HCT116 (cell line): ENCODE results near the gene PDE6D. TPM values are rescaled to one million over a fixed set of nuclear protein-coding genes. Genes with fewer than 3 reads are reported as not detected.

Experiments
- ATAC-seq: fragments of 200-7000 bp; cut with Tn5 transposase; 2 replicates; pipeline ENCODE4 v1.9.1; 2020; ENCODE audit warnings: mild to moderate bottlenecking, moderate library complexity
- BruUV-seq: library from RNA; stranded (reverse); fragments of 400-500 nt; replicated peaks from 2 replicates; lab custom pipeline; 2021; lab: Mats Ljungman, UMichigan
- CTCF ChIA-PET: fragments of 300-600 bp; sonication (Branson Sonifier 250); formaldehyde crosslinking; loops from one replicate; lab custom pipeline; 2021; ENCODE audit warnings: antibody characterized with exemption; lab: Charles Lee
- POLR2A ChIA-PET: fragments of 300-600, 350-600 bp; sonication (Branson Sonifier 250); formaldehyde crosslinking; loops from one replicate; lab custom pipeline; 2021; ENCODE audit warnings: antibody characterized with exemption; lab: Charles Lee
- RAD21 ChIA-PET, 2 experiments: fragments of 300-600 bp; sonication (Branson Sonifier 250); formaldehyde crosslinking; loops; one replicate each; lab custom pipeline; 2023; ENCODE audit warnings: low total read pairs in 2 of 2; ENCODE audit not compliant: uncharacterized antibody in 2 of 2, unreplicated experiment in 2 of 2, low non-redundant PET in 1 of 2; lab: Charles Lee
- DNase-seq: peaks from one replicate; pipeline ENCODE4 v3.0.0-alpha.2; 2010; ENCODE audit warnings: low read depth, low spot score
- H2AFZ ChIP-seq: fragments of 200-600 bp; shearing (Covaris generic), sonication (generic); 2 replicates; pipeline ENCODE4 v1.6.1; 2017; ENCODE audit warnings: low read depth, mixed run types, mixed read lengths, antibody characterized with exemption, low read length; ENCODE audit not compliant: poor library complexity, severe bottlenecking
- H3K27ac ChIP-seq: 2 replicates; pipeline ENCODE4 v1.5.1; 2012; ENCODE audit warnings: low read depth, low read length
- H3K27me3 ChIP-seq: fragments of 200-600 bp; sonication (generic); 2 replicates; pipeline ENCODE4 v1.6.1; 2016; ENCODE audit warnings: mixed run types, low read length, mixed read lengths; ENCODE audit not compliant: insufficient read depth
- H3K36me3 ChIP-seq, 2 experiments: fragments of 200-500 bp in 1 of 2; fragments of 200-600 bp in 1 of 2; sonication (Bioruptor generic) in 1 of 2; sonication (generic) in 1 of 2; 2 replicates each; pipeline versions ENCODE4 v1.5.1 to v1.6.1; 2014 to 2016; ENCODE audit warnings: low read length in 2 of 2, inconsistent platforms in 1 of 2, mixed read lengths in 1 of 2, mixed run types in 1 of 2; ENCODE audit not compliant: insufficient read depth in 2 of 2, control insufficient read depth in 1 of 2
- H3K4me1 ChIP-seq, 2 experiments: fragments of 200-600 bp in 1 of 2; sonication (generic) in 1 of 2; 2 replicates each; pipeline versions ENCODE4 v1.5.1 to v1.6.1; 2012 to 2017; ENCODE audit warnings: low read length in 2 of 2, inconsistent platforms in 1 of 2, mild to moderate bottlenecking in 1 of 2, mixed read lengths in 1 of 2, mixed run types in 1 of 2, moderate library complexity in 1 of 2; ENCODE audit not compliant: insufficient read depth in 2 of 2, control insufficient read depth in 1 of 2
- H3K4me2 ChIP-seq: fragments of 200-600 bp; sonication (generic); 2 replicates; pipeline ENCODE4 v1.6.1; 2017; ENCODE audit warnings: mixed run types, low read length, mixed read lengths
- H3K4me3 ChIP-seq, 2 experiments: fragments of 200-600 bp in 1 of 2; sonication (generic) in 1 of 2; replicated peaks in 1 of 2; 2 replicates each; pipeline ENCODE4 v1.5.1; 2011 to 2016; ENCODE audit warnings: low read length in 2 of 2, control low read depth in 1 of 2, low read depth in 1 of 2, mild to moderate bottlenecking in 1 of 2, mixed read lengths in 1 of 2, mixed run types in 1 of 2
- H3K79me2 ChIP-seq: fragments of 200-600 bp; sonication (generic); 2 replicates; pipeline ENCODE4 v1.6.1; 2017; ENCODE audit warnings: mild to moderate bottlenecking, mixed run types, low read length, moderate library complexity, mixed read lengths; ENCODE audit not compliant: insufficient read depth
- H3K9ac ChIP-seq: fragments of 200-600 bp; sonication (generic); 2 replicates; pipeline ENCODE4 v1.6.1; 2016; ENCODE audit warnings: low read length, mixed read lengths
- H3K9me2 ChIP-seq: fragments of 200-600 bp; sonication (generic), shearing (Covaris generic); 2 replicates; pipeline ENCODE4 v1.6.1; 2017; ENCODE audit warnings: mixed run types, mild to moderate bottlenecking, moderate library complexity; ENCODE audit not compliant: insufficient read depth
- H3K9me3 ChIP-seq, 2 experiments: fragments of 200-500 bp in 1 of 2; fragments of 200-600 bp in 1 of 2; sonication (Bioruptor generic) in 1 of 2; sonication (generic) in 1 of 2; 2 replicates each; pipeline ENCODE4 v1.6.1; 2014 to 2017; ENCODE audit warnings: low read length in 2 of 2, mixed read lengths in 2 of 2, inconsistent platforms in 1 of 2, low read depth in 1 of 2, mild to moderate bottlenecking in 1 of 2, mixed run types in 1 of 2, moderate library complexity in 1 of 2; ENCODE audit not compliant: control insufficient read depth in 1 of 2, insufficient read depth in 1 of 2
- H4K20me1 ChIP-seq: fragments of 200-600 bp; sonication (generic), shearing (Covaris generic); 2 replicates; pipeline ENCODE4 v1.6.1; 2017; ENCODE audit warnings: mixed run types, mild to moderate bottlenecking, moderate library complexity; ENCODE audit not compliant: insufficient read depth
- ATF3 ChIP-seq: IDR thresholded peaks from 2 replicates; pipeline ENCODE4 v1.6.1; 2012
- CBX3 ChIP-seq: IDR thresholded peaks from 2 replicates; pipeline ENCODE4 v1.6.1; 2012; ENCODE audit warnings: low read depth
- CEBPB ChIP-seq: IDR thresholded peaks from 2 replicates; pipeline ENCODE4 v1.6.1; 2012; ENCODE audit warnings: low read depth
- EGR1 ChIP-seq: IDR thresholded peaks from 2 replicates; pipeline ENCODE4 v1.6.1; 2012; ENCODE audit warnings: low read depth
- ELF1 ChIP-seq: IDR thresholded peaks from 2 replicates; pipeline ENCODE4 v1.6.1; 2012; ENCODE audit warnings: low read depth, borderline replicate concordance
- EZH2 ChIP-seq: fragments of 200-600 bp; sonication (generic); IDR thresholded peaks from 2 replicates; pipeline ENCODE4 v1.6.1; 2017; ENCODE audit warnings: antibody characterized with exemption, mixed run types
- JUND ChIP-seq: IDR thresholded peaks from 2 replicates; pipeline ENCODE4 v1.6.1; 2012
- MAX ChIP-seq: IDR thresholded peaks from 2 replicates; pipeline ENCODE4 v1.6.1; 2012
- POLR2AphosphoS5 ChIP-seq: IDR thresholded peaks from 2 replicates; pipeline ENCODE4 v1.6.1; 2011; ENCODE audit warnings: mild to moderate bottlenecking, low read depth, low read length, moderate library complexity
- RAD21 ChIP-seq: IDR thresholded peaks from 2 replicates; pipeline ENCODE4 v1.6.1; 2012; ENCODE audit warnings: low read depth, mild to moderate bottlenecking
- SP1 ChIP-seq: IDR thresholded peaks from 2 replicates; pipeline ENCODE4 v1.6.1; 2012; ENCODE audit warnings: low read depth
- SRF ChIP-seq: IDR thresholded peaks from 2 replicates; pipeline ENCODE4 v1.6.1; 2012; ENCODE audit warnings: low read depth
- TCF7L2 ChIP-seq: IDR thresholded peaks from 2 replicates; pipeline ENCODE4 v1.7.0; 2011; ENCODE audit warnings: borderline replicate concordance, inconsistent platforms; ENCODE audit not compliant: insufficient read depth, insufficient read length; ENCODE audit errors: extremely low read depth
- ZFX ChIP-seq: fragments of 450-650 bp; IDR thresholded peaks from 2 replicates; pipeline ENCODE4 v1.6.1; 2017
- ZNF274 ChIP-seq: fragments of 200-500 bp; sonication (Bioruptor generic); IDR thresholded peaks from 2 replicates; pipeline ENCODE4 v1.6.1; 2014; ENCODE audit warnings: mild to moderate bottlenecking, low read depth, low read length, inconsistent platforms
- intact Hi-C: fragments of 100-400 bp; cut with micrococcal nuclease; formaldehyde crosslinking; loops from 2 replicates; pipeline ENCODE4 v1.10.0; 2022
- total RNA-seq: library from RNA; stranded (reverse); gene quantifications from one replicate; pipeline ENCODE4 v1.2.1, GENCODE V29; 2021; ENCODE audit not compliant: unreplicated experiment
- TF ChIP-seq, protein P1 (sequence below), 3 experiments: fragments of 200-600 bp in 1 of 3; sonication (generic) in 1 of 3; IDR thresholded peaks in 2 of 3; conservative IDR thresholded peaks in 1 of 3; 2 replicates each; pipeline ENCODE4 v1.5.1; 2012 to 2017; ENCODE audit warnings: low read depth in 2 of 3, low read length in 2 of 3, antibody characterized with exemption in 1 of 3, borderline replicate concordance in 1 of 3, control low read depth in 1 of 3, mild to moderate bottlenecking in 1 of 3, mixed read lengths in 1 of 3, mixed run types in 1 of 3, moderate library complexity in 1 of 3; ENCODE audit not compliant: insufficient read depth in 1 of 3

PDE6D gene
- total RNA-seq, 1 experiment from 2014 or later = 26.6 TPM

DNA sequence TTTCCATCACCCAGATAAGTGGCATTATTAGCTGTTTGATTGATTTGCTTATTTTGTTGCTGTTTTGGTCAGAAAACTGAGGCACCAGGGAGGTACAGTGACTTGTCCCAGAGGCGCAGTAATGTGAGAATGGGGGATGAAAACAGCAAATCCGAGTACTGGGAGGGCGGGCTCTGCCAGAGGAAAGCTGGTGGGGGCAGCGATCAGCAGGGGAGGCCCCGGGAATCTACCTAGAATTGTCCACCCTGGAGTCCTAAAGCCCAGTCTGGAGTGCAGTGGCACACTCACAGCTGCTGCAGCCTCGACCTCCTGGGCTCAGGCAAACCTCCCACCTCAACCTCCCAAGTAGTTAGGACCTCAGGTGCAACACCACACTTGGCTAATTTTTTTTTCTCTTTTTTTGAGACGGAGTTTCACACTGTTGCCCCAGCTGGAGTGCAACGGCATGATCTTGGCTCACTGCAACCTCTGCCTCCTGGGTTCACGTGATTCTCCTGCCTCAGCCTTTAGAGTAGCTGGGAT, 89.8 kb downstream of the PDE6D start:
- Histone ChIP-seq H3K4me1 (peaks cover 13 to 37% of the 10 kb centered on the region in 2 experiments), H3K9me3 (no peaks in the 10 kb centered on the region), H3K27ac (no peak overlapping the region), H3K4me3 (no peak overlapping the region), H3K36me3 (no peaks in the 10 kb centered on the region), H3K4me2 (no peak overlapping the region), H2AFZ (no peak overlapping the region), H3K79me2 (no peaks in the 10 kb centered on the region), H4K20me1 (no peaks in the 10 kb centered on the region), H3K9me2 (no peaks in the 10 kb centered on the region), H3K27me3 (no peaks in the 10 kb centered on the region), H3K9ac (no peak overlapping the region)
- ChIA-PET CTCF (interaction anchor here (1.0 to 1.6 kb wide), 2 partner anchors 14 to 16 kb away, joined by 4 to 5 read pairs; no protein-coding TSS in a partner anchor), RAD21 (interaction anchor here in 1 of 2 experiments (0.6 to 1.1 kb wide), 2 partner anchors 17 to 438 kb away, joined by 3 to 4 read pairs; partner anchors contain the start of gene PTMA), POLR2A (interaction anchor here (1.0 kb wide), 1 partner anchor 9 kb away, joined by 3 read pairs; no protein-coding TSS in a partner anchor)
- ATAC-seq = no peak
- no peak for DNase-seq
- no TSS peak for BruUV-seq
- no peak for TF ChIP-seq CEBPB
- TF ChIP-seq JUND = no peak
- TF ChIP-seq RAD21 = no peak
- no peak for TF ChIP-seq MAX
- TF ChIP-seq CBX3 = no peak
- TF ChIP-seq EGR1 = no peak
- no peak for TF ChIP-seq TCF7L2
- intact Hi-C loops = no loop called here

GRCh38 chr2:231689124-231689893, 91.8 kb downstream of the PDE6D start:
- Histone ChIP-seq H3K9ac (no peak overlapping the region), H3K27me3 (no peaks in the 10 kb centered on the region), H3K9me3 (no peaks in the 10 kb centered on the region), H3K4me3 (no peak overlapping the region), H3K36me3 (no peaks in the 10 kb centered on the region), H3K27ac (no peak overlapping the region), H3K4me2 (no peak overlapping the region), H3K9me2 (no peaks in the 10 kb centered on the region), H2AFZ (no peak overlapping the region), H3K4me1 (peaks cover 22 to 43% of the 10 kb centered on the region in 2 experiments), H4K20me1 (no peaks in the 10 kb centered on the region), H3K79me2 (no peaks in the 10 kb centered on the region)
- RAD21 ChIA-PET = no interaction called here
- DNase-seq = no peak
- intact Hi-C loops = no loop called here
- POLR2A ChIA-PET = interaction anchor here (0.8 kb wide), 1 partner anchor 12 kb away, joined by 3 read pairs; no protein-coding TSS in a partner anchor
- CTCF ChIA-PET = interaction anchor here (1.2 to 1.8 kb wide), 2 partner anchors 12 to 16 kb away, joined by 4 to 5 read pairs; no protein-coding TSS in a partner anchor
- no peak for ATAC-seq
- no TSS peak for BruUV-seq
- TF ChIP-seq SP1 = no peak
- TF ChIP-seq ZFX = no peak
- no peak for TF ChIP-seq TCF7L2
- TF ChIP-seq ATF3 = no peak
- TF ChIP-seq, protein P1, sequence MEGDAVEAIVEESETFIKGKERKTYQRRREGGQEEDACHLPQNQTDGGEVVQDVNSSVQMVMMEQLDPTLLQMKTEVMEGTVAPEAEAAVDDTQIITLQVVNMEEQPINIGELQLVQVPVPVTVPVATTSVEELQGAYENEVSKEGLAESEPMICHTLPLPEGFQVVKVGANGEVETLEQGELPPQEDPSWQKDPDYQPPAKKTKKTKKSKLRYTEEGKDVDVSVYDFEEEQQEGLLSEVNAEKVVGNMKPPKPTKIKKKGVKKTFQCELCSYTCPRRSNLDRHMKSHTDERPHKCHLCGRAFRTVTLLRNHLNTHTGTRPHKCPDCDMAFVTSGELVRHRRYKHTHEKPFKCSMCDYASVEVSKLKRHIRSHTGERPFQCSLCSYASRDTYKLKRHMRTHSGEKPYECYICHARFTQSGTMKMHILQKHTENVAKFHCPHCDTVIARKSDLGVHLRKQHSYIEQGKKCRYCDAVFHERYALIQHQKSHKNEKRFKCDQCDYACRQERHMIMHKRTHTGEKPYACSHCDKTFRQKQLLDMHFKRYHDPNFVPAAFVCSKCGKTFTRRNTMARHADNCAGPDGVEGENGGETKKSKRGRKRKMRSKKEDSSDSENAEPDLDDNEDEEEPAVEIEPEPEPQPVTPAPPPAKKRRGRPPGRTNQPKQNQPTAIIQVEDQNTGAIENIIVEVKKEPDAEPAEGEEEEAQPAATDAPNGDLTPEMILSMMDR (IDR thresholded peaks at IDR 0.05 in 2 of 3, conservative IDR thresholded peaks at IDR 0.05 in 1 of 3; ENCODE audit: borderline replicate concordance in 1 of 3, insufficient read depth in 1 of 3, low read depth in 2 of 3, low read length in 2 of 3) = no peak
- TF ChIP-seq POLR2AphosphoS5 = no peak
- no peak for TF ChIP-seq ELF1
- no peak for TF ChIP-seq CEBPB
- TF ChIP-seq EZH2 = no peak
- TF ChIP-seq ZNF274 = no peak
- TF ChIP-seq CBX3 = no peak
- no peak for TF ChIP-seq MAX
- TF ChIP-seq SRF = no peak
